Upper lobe of right lung (tissue), 1 donor: Measurements from ENCODE around the gene STK11. TPM values are rescaled to one million over a fixed set of nuclear protein-coding genes. Genes with fewer than 3 reads are reported as not detected.
A peak's percentile ranks its signal among the peaks of the same experiment; 100 is the strongest.

ENCODE experiments used
- ATAC-seq: fragments of 200-7000 bp; cut with Tn5 transposase; one replicate; pipeline ENCODE4 v1.9.1; 2020; ENCODE audit warnings: mild to moderate bottlenecking, moderate library complexity
- DNase-seq: peaks from one replicate; pipeline ENCODE4 v3.0.0-alpha.2; 2020
- H3K27ac ChIP-seq: fragments of 200-600 bp; one replicate; pipeline ENCODE4 v1.8.0; 2022
- H3K27me3 ChIP-seq: fragments of 200-600 bp; one replicate; pipeline ENCODE4 v1.8.0; 2022; ENCODE audit warnings: mild to moderate bottlenecking
- H3K36me3 ChIP-seq: fragments of 200-600 bp; one replicate; pipeline ENCODE4 v1.8.0; 2022
- H3K4me1 ChIP-seq: fragments of 200-600 bp; one replicate; pipeline ENCODE4 v1.8.0; 2022
- H3K4me3 ChIP-seq: fragments of 200-600 bp; one replicate; pipeline ENCODE4 v1.8.0; 2022; ENCODE audit warnings: mild to moderate bottlenecking
- H3K9me3 ChIP-seq: fragments of 200-600 bp; one replicate; pipeline ENCODE4 v1.8.0; 2022
- CTCF ChIP-seq: fragments of 200-600 bp; IDR thresholded peaks from one replicate; pipeline ENCODE4 v1.8.0; 2022; ENCODE audit warnings: antibody characterized with exemption
- intact Hi-C: fragments of 100-400 bp; cut with DNase I; formaldehyde crosslinking; loops from one replicate; pipeline ENCODE4 v1.11.0; 2022
- total RNA-seq: library from RNA; stranded (reverse); fragmentation: NEBNext Ultra II Directional; extraction: Animal tissue kit (Norgen Biotek cat#: 25700); gene quantifications from one replicate; pipeline ENCODE4 v1.2.1, GENCODE V29; 2021
- donor health status: DM: no; HTN: yes; CAD: no; lungs with severe emphysema.

The STK11 gene
- total RNA-seq, 1 donor from 2014 or later, result 51.8 TPM

DNA sequence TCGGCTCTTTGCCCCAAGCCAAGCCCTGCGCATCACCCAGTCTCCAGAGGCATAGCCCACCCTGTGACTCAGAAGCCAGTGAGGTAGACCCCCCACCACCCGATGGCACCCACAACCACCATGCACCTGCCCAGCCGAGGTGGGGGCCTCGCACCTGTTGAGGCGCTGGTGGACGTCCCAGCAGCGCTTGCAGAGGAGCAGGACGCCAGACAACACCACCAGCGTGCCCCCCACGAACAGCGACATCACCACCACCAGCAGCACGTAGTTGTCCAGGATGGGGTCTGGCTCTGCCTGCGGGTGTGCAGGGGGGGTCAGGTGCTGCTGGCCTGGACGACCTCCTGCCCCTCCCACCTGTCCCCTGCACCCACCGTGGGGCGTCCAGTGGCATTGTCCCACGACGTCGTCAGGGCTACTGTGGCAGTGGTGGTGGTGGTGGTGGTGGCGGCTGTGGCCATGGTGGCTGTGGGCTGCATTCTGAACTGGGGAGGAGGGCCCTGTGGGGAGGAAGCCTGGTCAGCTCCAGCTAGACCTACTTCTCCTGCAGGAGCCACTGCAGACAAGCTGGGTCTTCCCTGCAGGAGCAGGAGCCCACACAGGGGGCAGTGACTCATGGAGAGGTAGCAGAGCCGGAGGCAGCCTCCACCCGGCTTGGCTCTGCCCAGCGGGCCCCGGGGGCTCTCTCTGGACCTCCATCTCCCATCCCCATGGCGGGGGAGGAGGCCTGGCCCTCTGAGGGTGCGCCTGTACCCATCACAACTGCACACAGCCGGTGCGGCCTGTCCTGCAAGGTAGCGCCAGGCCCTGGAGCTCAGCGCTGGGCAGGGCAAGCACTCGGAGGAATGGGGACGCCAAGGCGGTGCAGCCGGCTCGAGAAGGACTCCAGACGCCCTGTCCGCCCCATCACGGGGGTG, 30.3 kb downstream of the STK11 start:
- peaks cover 34% of the 10 kb centered on the region for H3K4me1 ChIP-seq
- H3K36me3 ChIP-seq, result no peaks in the 10 kb centered on the region
- H3K27me3 ChIP-seq, result no peaks in the 10 kb centered on the region
- DNase-seq, result no peak
- no peak for TF ChIP-seq CTCF
- intact Hi-C loops, result no loop called here
- no peaks in the 10 kb centered on the region for H3K9me3 ChIP-seq
- H3K27ac ChIP-seq, result no peak overlapping the region
- H3K4me3 ChIP-seq, result no peak overlapping the region
- ATAC-seq, result no peak

GRCh38 chr19:1236576-1236975, 31.0 kb downstream of the STK11 start:
- ATAC-seq (no peak), DNase-seq (no peak)
- Histone ChIP-seq H3K36me3 (no peaks in the 10 kb centered on the region), H3K4me1 (peaks cover 39% of the 10 kb centered on the region), H3K27ac (no peak overlapping the region), H3K27me3 (no peaks in the 10 kb centered on the region), H3K9me3 (no peaks in the 10 kb centered on the region), H3K4me3 (no peak overlapping the region)
- intact Hi-C loops, result no loop called here
- TF ChIP-seq CTCF, result no peak

- Histone ChIP-seq H3K4me3 (peak overlapping the region; percentile 49), H3K27me3 (no peaks in the 10 kb centered on the region), H3K36me3 (no peaks in the 10 kb centered on the region), H3K27ac (no peak overlapping the region), H3K4me1 (peaks cover 37% of the 10 kb centered on the region), H3K9me3 (no peaks in the 10 kb centered on the region)
- TF ChIP-seq CTCF, result no peak
- ATAC-seq (no peak), DNase-seq (no peak)
- intact Hi-C loops, result no loop called here
These were observed 31.6 kb downstream of the STK11 start for GRCh38 chr19:1237027-1237659.

GRCh38 chr19:1237754-1238368, 32.3 kb downstream of the STK11 start, which contains the start of gene CBARP:
CBARP (minus strand) TSS chr19:1238005; CDS start chr19:1236100, 1,905 bp downstream.
- TF ChIP-seq CTCF, result no peak
- ATAC-seq, result no peak
- Histone ChIP-seq H3K9me3 (no peaks in the 10 kb centered on the region), H3K27ac (no peak within 1 kb of the TSS), H3K4me3 (peak within 1 kb of the TSS; percentile 49), H3K27me3 (no peaks in the 10 kb centered on the region), H3K4me1 (peaks cover 37% of the 10 kb centered on the region), H3K36me3 (no peaks in the 10 kb centered on the region)
- intact Hi-C loops, result no loop called here
- peak; percentile 66 for DNase-seq

GRCh38 chr19:1238369-1239303, 33.1 kb downstream of the STK11 start:
- peak overlapping the region; percentile 33 for H3K4me3 ChIP-seq

More at GRCh38 chr19:1238369-1239303, 33.1 kb downstream of the STK11 start:
- H3K27me3 ChIP-seq, result no peaks in the 10 kb centered on the region
- H3K9me3 ChIP-seq, result no peaks in the 10 kb centered on the region
- DNase-seq (peak; percentile 65), ATAC-seq (no peak)
- no peak for TF ChIP-seq CTCF
- no peak overlapping the region for H3K27ac ChIP-seq
- intact Hi-C loops, result no loop called here
- peaks cover 37% of the 10 kb centered on the region for H3K4me1 ChIP-seq
- H3K36me3 ChIP-seq, result no peaks in the 10 kb centered on the region
